K562 (cell line): ENCODE results near the gene NTNG1. TPM values are rescaled to one million over a fixed set of nuclear protein-coding genes. Genes with fewer than 3 reads are reported as not detected.

Source experiments
- ATAC-seq: fragments of 200-7000 bp; cut with Tn5 transposase; 3 replicates; pipeline ENCODE4 v1.9.1; 2020; ENCODE audit warnings: moderate library complexity
- BruUV-seq: library from RNA; stranded (reverse); fragments of 400-500 nt; replicated peaks from 2 replicates; lab custom pipeline; 2021; lab: Mats Ljungman, UMichigan
- CTCF ChIA-PET: fragments of 300-600 bp; formaldehyde crosslinking; extraction: SDS; loops from one replicate; lab custom pipeline; 2021; ENCODE audit warnings: low intra/inter-chr PET ratio; lab: Yijun Ruan, JAX
- POLR2A ChIA-PET: fragments of 300-600, 350-650 bp; sonication (Branson Sonifier 250); formaldehyde crosslinking; extraction: SDS; loops from one replicate; lab custom pipeline; 2021; ENCODE audit warnings: antibody characterized with exemption, inconsistent platforms; lab: Yijun Ruan, JAX
- DNase-seq, 4 experiments: peaks; one replicate each; pipeline versions ENCODE4 v3.0.0 to v3.0.0-alpha.2; 2011 to 2018; ENCODE audit warnings: low spot score in 3 of 4, mixed read lengths in 3 of 4; ENCODE audit errors: extremely low read depth in 1 of 4
- FAIRE-seq: peaks from 2 replicates; lab custom pipeline; 2011; peaks lifted over from hg19 to GRCh38; lab: Jason Lieb, UNC
- H2AFZ ChIP-seq: 2 replicates; pipeline ENCODE4 v1.6.0; 2011; ENCODE audit warnings: low read depth, low read length, control low read depth, inconsistent platforms
- H3K27ac ChIP-seq: fragments of 200-600 bp; 3 replicates; pipeline ENCODE4 v1.8.0; 2011; ENCODE audit warnings: low read depth, mild to moderate bottlenecking, control low read depth, inconsistent platforms, low read length, moderate library complexity, mixed read lengths; ENCODE audit errors: extremely low read depth
- H3K27me3 ChIP-seq, 2 experiments: fragments of 300-600 bp in 1 of 2; 2 replicates in 1 of 2; 3 replicates in 1 of 2; pipeline versions ENCODE4 v1.6.0 to v1.8.0; 2011; ENCODE audit warnings: inconsistent platforms in 2 of 2, low read length in 2 of 2, mild to moderate bottlenecking in 1 of 2, mixed read lengths in 1 of 2, moderate library complexity in 1 of 2; ENCODE audit not compliant: control insufficient read depth in 2 of 2, insufficient read depth in 2 of 2
- H3K36me3 ChIP-seq: fragments of 300-600 bp; 3 replicates; pipeline ENCODE4 v1.8.0; 2011; ENCODE audit warnings: mild to moderate bottlenecking, low read length, inconsistent platforms; ENCODE audit not compliant: control insufficient read depth, insufficient read depth
- H3K4me1 ChIP-seq, 2 experiments: fragments of 200-600 bp in 1 of 2; replicated peaks in 1 of 2; 2 replicates in 1 of 2; 3 replicates in 1 of 2; pipeline versions ENCODE4 v1.5.1 to v1.8.0; 2011; ENCODE audit warnings: inconsistent platforms in 2 of 2, low read length in 2 of 2, mild to moderate bottlenecking in 1 of 2, mixed read lengths in 1 of 2, moderate library complexity in 1 of 2; ENCODE audit not compliant: control insufficient read depth in 2 of 2, insufficient read depth in 2 of 2
- H3K4me2 ChIP-seq: 2 replicates; pipeline ENCODE4 v1.6.1; 2011; ENCODE audit warnings: low read length, control low read depth, inconsistent platforms, mixed read lengths; ENCODE audit not compliant: insufficient read depth
- H3K4me3 ChIP-seq: fragments of 200-600 bp; sonication (generic), shearing (Covaris generic); 2 replicates; pipeline ENCODE4 v1.5.1; 2016; ENCODE audit warnings: control low read depth, inconsistent platforms
- H3K79me2 ChIP-seq: fragments of 200-600 bp; 3 replicates; pipeline ENCODE4 v1.8.0; 2011; ENCODE audit warnings: low read length, inconsistent platforms; ENCODE audit not compliant: control insufficient read depth, insufficient read depth
- H3K9ac ChIP-seq, 2 experiments: 2 replicates each; pipeline versions ENCODE4 v1.6.0 to v1.6.1; 2011; ENCODE audit warnings: low read depth in 2 of 2, low read length in 2 of 2, control low read depth in 1 of 2, inconsistent platforms in 1 of 2, mild to moderate bottlenecking in 1 of 2, mixed read lengths in 1 of 2; ENCODE audit not compliant: insufficient read depth in 1 of 2
- H3K9me1 ChIP-seq: one replicate; pipeline ENCODE4 v1.6.0; 2011; ENCODE audit warnings: inconsistent platforms, mild to moderate bottlenecking, low read length, moderate library complexity; ENCODE audit not compliant: control insufficient read depth, insufficient read depth
- H3K9me3 ChIP-seq: replicated peaks from 2 replicates; pipeline ENCODE4 v1.5.1; 2011; ENCODE audit warnings: low read depth, low read length, inconsistent platforms; ENCODE audit not compliant: control insufficient read depth, insufficient read depth
- H4K20me1 ChIP-seq: replicated peaks from 2 replicates; pipeline ENCODE4 v1.6.1; 2011; ENCODE audit warnings: low read length, inconsistent platforms, mixed read lengths; ENCODE audit not compliant: control insufficient read depth, insufficient read depth
- NELFE ChIP-seq: IDR thresholded peaks from 2 replicates; pipeline ENCODE4 v1.6.1; 2011; ENCODE audit warnings: mild to moderate bottlenecking; ENCODE audit not compliant: insufficient read depth, insufficient read length
- RHOXF2B ChIP-seq: fragments of 250-450 bp; sonication (Bioruptor Pico); conservative IDR thresholded peaks from 2 replicates; pipeline ENCODE4 v1.5.1; 2021
- SAP30 ChIP-seq: fragments of 200-600 bp; sonication (generic); IDR thresholded peaks from 2 replicates; pipeline ENCODE4 v1.6.1; 2012; ENCODE audit warnings: borderline replicate concordance, low read depth, mild to moderate bottlenecking, moderate library complexity, low read length, control low read depth, inconsistent platforms; ENCODE audit not compliant: insufficient read depth, poor library complexity, severe bottlenecking
- TEAD2 ChIP-seq: fragments of 450-650 bp; IDR thresholded peaks from 2 replicates; pipeline ENCODE4 v1.6.1; 2016; ENCODE audit warnings: missing genetic modification characterization, control low read depth, missing compliant biosample characterization
- ZNF668 ChIP-seq: fragments of 250-450 bp; sonication (Bioruptor Pico); IDR thresholded peaks from 2 replicates; pipeline ENCODE4 v1.8.0; 2022; ENCODE audit warnings: mild to moderate bottlenecking, inconsistent platforms
- WGBS: fragments of 100-300 bp; shearing (Covaris generic); methylation state at CpG from one replicate; pipeline ENCODE4 v1.1.6; 2016; ENCODE audit warnings: low coverage, mixed read lengths; ENCODE audit not compliant: insufficient coverage; ENCODE audit errors: missing lambda C conversion rate; 5-methylcytosine and 5-hydroxymethylcytosine counted together
- in situ Hi-C: fragments of 300-500 bp; cut with MboI; formaldehyde crosslinking; loops from 4 replicates; pipeline ENCODE4 v1.15.0; 2018; ENCODE audit warnings: inconsistent platforms, mixed read lengths
- intact Hi-C: fragments of 100-400 bp; cut with micrococcal nuclease; formaldehyde crosslinking; loops from 2 replicates; pipeline ENCODE4 v1.14.2; 2022
- polyA plus RNA-seq, 8 experiments: library from polyadenylated mRNA; depleted of rRNA in 4 of 8; stranded (reverse) in 5 of 8; unstranded in 3 of 8; fragments of >200 nt; fragmentation: Nextera tagmentation in 2 of 8; fragmentation: Illumina TruSeq in 1 of 8; extraction: Ambion mirVana in 2 of 8; extraction: Trizol in 1 of 8; gene quantifications; 2 replicates each; pipeline versions ENCODE4 v1.2.1 to v1.2.3, GENCODE V29; 2011 to 2014; ENCODE audit warnings: inconsistent platforms in 1 of 8, missing spikeins in 1 of 8
- total RNA-seq, 7 experiments: library from RNA; depleted of rRNA in 6 of 7; stranded (reverse); fragments of >200 nt in 6 of 7; fragmentation: Illumina TruSeq in 2 of 7; extraction: Trizol in 2 of 7; gene quantifications; 2 replicates each; pipeline versions ENCODE4 v1.2.1 to v1.2.3, GENCODE V29; 2011 to 2021; ENCODE audit warnings: low replicate concordance in 1 of 7
- TF ChIP-seq, protein P1 (sequence below), 3 experiments: fragments of 200-800 bp in 1 of 3; fragments of 250-450 bp in 1 of 3; fragments of 450-650 bp in 1 of 3; sonication (Bioruptor Pico) in 1 of 3; sonication (Bioruptor generic) in 1 of 3; formaldehyde crosslinking in 1 of 3; IDR thresholded peaks; 2 replicates each; pipeline versions ENCODE4 v1.6.1 to v1.8.0; 2016 to 2022; ENCODE audit warnings: mild to moderate bottlenecking in 2 of 3, missing genetic modification characterization in 2 of 3, missing compliant biosample characterization in 1 of 3, moderate library complexity in 1 of 3
- TF ChIP-seq, protein P2 (sequence below): fragments of 250-450 bp; sonication (Bioruptor Pico); IDR thresholded peaks from 2 replicates; pipeline ENCODE4 v1.8.0; 2022; ENCODE audit warnings: inconsistent platforms
- TF ChIP-seq, protein P3 (sequence below): fragments of 250-450 bp; sonication (Bioruptor Pico); IDR thresholded peaks from 2 replicates; pipeline ENCODE4 v1.5.0; 2021; ENCODE audit warnings: mild to moderate bottlenecking, borderline replicate concordance

The NTNG1 gene
- total and polyA plus RNA-seq, 9 of the 15 experiments (the other 6 are each of a cell fraction or from before 2014, with no cell fraction given): not detected

DNA sequence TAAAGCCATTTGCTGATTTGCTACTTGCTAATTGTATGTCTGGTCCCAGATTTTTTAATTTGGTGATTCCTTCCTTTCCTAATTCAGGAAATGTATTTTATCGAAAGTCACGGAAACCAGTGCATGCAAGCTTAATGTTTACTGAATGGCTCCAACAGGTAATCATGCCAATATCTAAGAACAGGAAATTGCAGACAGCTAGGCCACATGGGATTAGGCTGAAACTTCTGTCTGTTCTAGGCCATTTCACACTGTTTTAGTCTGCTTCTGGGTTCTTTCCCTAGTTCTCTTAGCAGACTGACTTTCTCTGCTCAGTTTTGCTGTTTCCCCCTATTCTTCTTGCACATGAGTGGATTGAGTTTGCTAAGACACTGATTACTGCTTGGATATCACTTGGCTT is 111.4 kb downstream of the NTNG1 start:
- no peak overlapping the region for H2AFZ ChIP-seq
- no peak overlapping the region for H3K4me2 ChIP-seq
- H3K27me3 ChIP-seq: no peaks in the 10 kb centered on the region
- H3K79me2 ChIP-seq: no peaks in the 10 kb centered on the region
- DNase-seq (no peak), FAIRE-seq (no peak), ATAC-seq (no peak)
- H3K9me3 ChIP-seq: no peaks in the 10 kb centered on the region
- intact Hi-C loops (no loop called here), in situ Hi-C loops (no loop called here)
- ChIA-PET POLR2A (no interaction called here), CTCF (no interaction called here)
- H4K20me1 ChIP-seq: no peaks in the 10 kb centered on the region
- no peak overlapping the region for H3K4me3 ChIP-seq
- no peaks in the 10 kb centered on the region for H3K4me1 ChIP-seq
- TF ChIP-seq, protein P1, sequence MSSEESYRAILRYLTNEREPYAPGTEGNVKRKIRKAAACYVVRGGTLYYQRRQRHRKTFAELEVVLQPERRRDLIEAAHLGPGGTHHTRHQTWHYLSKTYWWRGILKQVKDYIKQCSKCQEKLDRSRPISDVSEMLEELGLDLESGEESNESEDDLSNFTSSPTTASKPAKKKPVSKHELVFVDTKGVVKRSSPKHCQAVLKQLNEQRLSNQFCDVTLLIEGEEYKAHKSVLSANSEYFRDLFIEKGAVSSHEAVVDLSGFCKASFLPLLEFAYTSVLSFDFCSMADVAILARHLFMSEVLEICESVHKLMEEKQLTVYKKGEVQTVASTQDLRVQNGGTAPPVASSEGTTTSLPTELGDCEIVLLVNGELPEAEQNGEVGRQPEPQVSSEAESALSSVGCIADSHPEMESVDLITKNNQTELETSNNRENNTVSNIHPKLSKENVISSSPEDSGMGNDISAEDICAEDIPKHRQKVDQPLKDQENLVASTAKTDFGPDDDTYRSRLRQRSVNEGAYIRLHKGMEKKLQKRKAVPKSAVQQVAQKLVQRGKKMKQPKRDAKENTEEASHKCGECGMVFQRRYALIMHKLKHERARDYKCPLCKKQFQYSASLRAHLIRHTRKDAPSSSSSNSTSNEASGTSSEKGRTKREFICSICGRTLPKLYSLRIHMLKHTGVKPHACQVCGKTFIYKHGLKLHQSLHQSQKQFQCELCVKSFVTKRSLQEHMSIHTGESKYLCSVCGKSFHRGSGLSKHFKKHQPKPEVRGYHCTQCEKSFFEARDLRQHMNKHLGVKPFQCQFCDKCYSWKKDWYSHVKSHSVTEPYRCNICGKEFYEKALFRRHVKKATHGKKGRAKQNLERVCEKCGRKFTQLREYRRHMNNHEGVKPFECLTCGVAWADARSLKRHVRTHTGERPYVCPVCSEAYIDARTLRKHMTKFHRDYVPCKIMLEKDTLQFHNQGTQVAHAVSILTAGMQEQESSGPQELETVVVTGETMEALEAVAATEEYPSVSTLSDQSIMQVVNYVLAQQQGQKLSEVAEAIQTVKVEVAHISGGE (CRISPR knock-in tag; IDR thresholded peaks at IDR 0.05): peak in 1 of 3 experiments; percentile 15; a peak in 1 of 6 replicates
- TF ChIP-seq, protein P2, sequence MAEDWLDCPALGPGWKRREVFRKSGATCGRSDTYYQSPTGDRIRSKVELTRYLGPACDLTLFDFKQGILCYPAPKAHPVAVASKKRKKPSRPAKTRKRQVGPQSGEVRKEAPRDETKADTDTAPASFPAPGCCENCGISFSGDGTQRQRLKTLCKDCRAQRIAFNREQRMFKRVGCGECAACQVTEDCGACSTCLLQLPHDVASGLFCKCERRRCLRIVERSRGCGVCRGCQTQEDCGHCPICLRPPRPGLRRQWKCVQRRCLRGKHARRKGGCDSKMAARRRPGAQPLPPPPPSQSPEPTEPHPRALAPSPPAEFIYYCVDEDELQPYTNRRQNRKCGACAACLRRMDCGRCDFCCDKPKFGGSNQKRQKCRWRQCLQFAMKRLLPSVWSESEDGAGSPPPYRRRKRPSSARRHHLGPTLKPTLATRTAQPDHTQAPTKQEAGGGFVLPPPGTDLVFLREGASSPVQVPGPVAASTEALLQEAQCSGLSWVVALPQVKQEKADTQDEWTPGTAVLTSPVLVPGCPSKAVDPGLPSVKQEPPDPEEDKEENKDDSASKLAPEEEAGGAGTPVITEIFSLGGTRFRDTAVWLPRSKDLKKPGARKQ: no peak
- TF ChIP-seq SAP30 (no peak), RHOXF2B (CRISPR knock-in tag) (no peak), ZNF668 (CRISPR knock-in tag) (no peak), TEAD2 (tag) (no peak), NELFE (no peak)
- TF ChIP-seq, protein P3, sequence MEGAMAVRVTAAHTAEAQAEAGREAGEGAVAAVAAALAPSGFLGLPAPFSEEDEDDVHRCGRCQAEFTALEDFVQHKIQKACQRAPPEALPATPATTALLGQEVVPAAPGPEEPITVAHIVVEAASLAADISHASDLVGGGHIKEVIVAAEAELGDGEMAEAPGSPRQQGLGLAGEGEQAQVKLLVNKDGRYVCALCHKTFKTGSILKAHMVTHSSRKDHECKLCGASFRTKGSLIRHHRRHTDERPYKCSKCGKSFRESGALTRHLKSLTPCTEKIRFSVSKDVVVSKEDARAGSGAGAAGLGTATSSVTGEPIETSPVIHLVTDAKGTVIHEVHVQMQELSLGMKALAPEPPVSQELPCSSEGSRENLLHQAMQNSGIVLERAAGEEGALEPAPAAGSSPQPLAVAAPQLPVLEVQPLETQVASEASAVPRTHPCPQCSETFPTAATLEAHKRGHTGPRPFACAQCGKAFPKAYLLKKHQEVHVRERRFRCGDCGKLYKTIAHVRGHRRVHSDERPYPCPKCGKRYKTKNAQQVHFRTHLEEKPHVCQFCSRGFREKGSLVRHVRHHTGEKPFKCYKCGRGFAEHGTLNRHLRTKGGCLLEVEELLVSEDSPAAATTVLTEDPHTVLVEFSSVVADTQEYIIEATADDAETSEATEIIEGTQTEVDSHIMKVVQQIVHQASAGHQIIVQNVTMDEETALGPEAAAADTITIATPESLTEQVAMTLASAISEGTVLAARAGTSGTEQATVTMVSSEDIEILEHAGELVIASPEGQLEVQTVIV (CRISPR knock-in tag): no peak
- WGBS: 0% methylated on average over 2 of the region's 2 CpGs
- H3K9me1 ChIP-seq: no peaks in the 10 kb centered on the region
- no peaks in the 10 kb centered on the region for H3K36me3 ChIP-seq
- H3K27ac ChIP-seq: no peak overlapping the region
- H3K9ac ChIP-seq: no peak overlapping the region
- no TSS peak for BruUV-seq
